ENCODE measurements around the gene PTOV1.

DNA sequence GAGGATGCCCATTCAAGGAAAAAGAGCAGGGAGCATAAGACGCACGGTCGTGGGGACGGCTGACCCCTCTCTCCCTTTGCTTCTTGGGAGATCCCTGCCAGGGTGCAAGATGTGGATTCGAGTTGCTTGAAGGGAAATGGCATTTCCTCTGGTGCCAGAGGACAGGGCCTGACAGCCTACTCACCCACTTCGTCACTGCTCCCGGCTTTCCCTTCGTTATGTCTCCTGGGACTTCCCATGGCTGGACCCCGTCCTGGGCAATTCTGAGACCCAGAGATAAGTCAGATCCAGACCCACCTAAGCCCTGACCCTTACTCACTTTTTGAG lies 27.7 kb downstream of the PTOV1 start:
- TF ChIP-seq, protein P1, sequence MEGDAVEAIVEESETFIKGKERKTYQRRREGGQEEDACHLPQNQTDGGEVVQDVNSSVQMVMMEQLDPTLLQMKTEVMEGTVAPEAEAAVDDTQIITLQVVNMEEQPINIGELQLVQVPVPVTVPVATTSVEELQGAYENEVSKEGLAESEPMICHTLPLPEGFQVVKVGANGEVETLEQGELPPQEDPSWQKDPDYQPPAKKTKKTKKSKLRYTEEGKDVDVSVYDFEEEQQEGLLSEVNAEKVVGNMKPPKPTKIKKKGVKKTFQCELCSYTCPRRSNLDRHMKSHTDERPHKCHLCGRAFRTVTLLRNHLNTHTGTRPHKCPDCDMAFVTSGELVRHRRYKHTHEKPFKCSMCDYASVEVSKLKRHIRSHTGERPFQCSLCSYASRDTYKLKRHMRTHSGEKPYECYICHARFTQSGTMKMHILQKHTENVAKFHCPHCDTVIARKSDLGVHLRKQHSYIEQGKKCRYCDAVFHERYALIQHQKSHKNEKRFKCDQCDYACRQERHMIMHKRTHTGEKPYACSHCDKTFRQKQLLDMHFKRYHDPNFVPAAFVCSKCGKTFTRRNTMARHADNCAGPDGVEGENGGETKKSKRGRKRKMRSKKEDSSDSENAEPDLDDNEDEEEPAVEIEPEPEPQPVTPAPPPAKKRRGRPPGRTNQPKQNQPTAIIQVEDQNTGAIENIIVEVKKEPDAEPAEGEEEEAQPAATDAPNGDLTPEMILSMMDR (IDR thresholded peaks at IDR 0.05; ENCODE audit: poor library complexity) = no peak
- TF ChIP-seq EZH2 (IDR thresholded peaks at IDR 0.05; ENCODE audit: borderline replicate concordance) (no peak), EZH2phosphoT487 (IDR thresholded peaks at IDR 0.05; ENCODE audit: low read depth, severe bottlenecking, unreplicated experiment) (no peak)
